GM21529 (cell line): ENCODE results near the gene SLC25A45.

Source experiments
- ATAC-seq: cut with Tn5 transposase; IDR thresholded peaks from one replicate; pipeline ENCODE4 v1.9.1; 2021; ENCODE audit not compliant: unreplicated experiment

SLC25A45 gene

DNA sequence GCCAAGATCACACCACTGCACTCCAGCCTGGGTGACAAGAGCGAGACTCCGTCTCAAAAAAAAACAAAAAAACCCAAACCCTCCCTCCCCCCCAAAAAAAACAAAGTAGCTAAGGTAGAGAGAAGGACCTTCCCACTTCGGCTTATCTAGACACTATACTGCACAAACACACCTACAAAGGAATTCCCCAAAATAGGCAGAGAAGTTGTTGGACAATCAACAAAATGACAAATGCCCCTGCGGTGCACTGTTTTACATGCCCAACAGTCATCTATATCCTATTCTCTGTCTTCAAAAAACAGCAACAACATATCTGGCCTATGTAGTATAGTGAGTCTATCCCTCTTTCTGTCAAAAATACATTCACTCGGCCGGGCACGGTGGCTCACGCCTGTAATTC lies 55.4 kb downstream of the SLC25A45 start:
- ATAC-seq: no peak

DNA sequence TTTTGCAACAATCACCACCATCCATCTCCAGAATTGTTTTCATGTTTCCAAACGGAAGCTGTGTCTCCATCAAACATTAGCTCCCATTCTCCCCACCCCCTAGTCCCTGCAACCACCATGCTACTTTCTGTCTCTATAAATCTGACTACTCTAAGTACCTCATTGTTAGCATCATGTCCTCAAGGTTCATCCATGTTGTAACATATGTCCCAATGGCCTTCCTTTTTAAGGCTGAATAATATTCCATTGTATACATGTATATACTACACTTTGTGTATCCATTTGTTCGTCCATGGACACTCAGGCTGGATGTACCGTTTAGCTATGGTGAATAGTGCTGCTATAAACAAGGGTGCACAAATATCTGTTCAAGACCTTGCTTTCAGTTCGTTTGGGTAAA lies 57.0 kb downstream of the SLC25A45 start:
- ATAC-seq: no peak
